Measurements from ENCODE around the gene DPH1.

DNA sequence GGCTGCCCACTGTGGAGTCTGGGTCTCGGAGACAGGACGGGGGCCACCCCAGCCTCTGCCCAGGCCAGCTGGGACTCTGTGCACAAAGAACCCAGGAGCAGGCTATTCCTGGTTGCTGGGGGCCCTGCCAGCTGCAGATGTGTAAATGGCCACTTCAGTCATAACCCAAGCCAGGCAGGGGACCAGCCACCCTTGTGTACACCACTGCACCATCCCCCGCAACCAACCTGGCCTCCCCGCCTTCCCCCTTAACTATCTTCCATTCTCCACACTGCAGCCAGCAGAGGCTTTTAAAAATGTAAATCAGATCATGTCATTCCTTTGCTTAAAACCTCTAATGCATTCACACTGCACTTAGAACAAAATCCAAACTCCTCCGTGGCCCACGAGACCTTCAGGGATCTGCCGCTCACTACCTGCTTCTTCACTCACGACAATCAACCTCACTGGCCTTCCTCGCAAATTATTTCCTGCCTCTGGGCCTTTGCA, 33.1 kb upstream of the DPH1 start:
- TF ChIP-seq, protein P1, sequence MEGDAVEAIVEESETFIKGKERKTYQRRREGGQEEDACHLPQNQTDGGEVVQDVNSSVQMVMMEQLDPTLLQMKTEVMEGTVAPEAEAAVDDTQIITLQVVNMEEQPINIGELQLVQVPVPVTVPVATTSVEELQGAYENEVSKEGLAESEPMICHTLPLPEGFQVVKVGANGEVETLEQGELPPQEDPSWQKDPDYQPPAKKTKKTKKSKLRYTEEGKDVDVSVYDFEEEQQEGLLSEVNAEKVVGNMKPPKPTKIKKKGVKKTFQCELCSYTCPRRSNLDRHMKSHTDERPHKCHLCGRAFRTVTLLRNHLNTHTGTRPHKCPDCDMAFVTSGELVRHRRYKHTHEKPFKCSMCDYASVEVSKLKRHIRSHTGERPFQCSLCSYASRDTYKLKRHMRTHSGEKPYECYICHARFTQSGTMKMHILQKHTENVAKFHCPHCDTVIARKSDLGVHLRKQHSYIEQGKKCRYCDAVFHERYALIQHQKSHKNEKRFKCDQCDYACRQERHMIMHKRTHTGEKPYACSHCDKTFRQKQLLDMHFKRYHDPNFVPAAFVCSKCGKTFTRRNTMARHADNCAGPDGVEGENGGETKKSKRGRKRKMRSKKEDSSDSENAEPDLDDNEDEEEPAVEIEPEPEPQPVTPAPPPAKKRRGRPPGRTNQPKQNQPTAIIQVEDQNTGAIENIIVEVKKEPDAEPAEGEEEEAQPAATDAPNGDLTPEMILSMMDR (IDR thresholded peaks at IDR 0.05): no peak
- no peak for TF ChIP-seq POLR2AphosphoS5 (IDR thresholded peaks at IDR 0.05; ENCODE audit: insufficient read depth in 1 of 2, low read depth in 1 of 2)

Measured in vagina (tissue), 2 donors.